GM15510 (cell line): Measurements from ENCODE around the gene MAGED1.

Source experiments
- POLR2A ChIP-seq: IDR thresholded peaks from 3 replicates; pipeline ENCODE4 v1.6.1; 2011; ENCODE audit warnings: borderline replicate concordance; ENCODE audit not compliant: insufficient read length; ENCODE audit errors: extremely low read depth

The MAGED1 gene, protein sequence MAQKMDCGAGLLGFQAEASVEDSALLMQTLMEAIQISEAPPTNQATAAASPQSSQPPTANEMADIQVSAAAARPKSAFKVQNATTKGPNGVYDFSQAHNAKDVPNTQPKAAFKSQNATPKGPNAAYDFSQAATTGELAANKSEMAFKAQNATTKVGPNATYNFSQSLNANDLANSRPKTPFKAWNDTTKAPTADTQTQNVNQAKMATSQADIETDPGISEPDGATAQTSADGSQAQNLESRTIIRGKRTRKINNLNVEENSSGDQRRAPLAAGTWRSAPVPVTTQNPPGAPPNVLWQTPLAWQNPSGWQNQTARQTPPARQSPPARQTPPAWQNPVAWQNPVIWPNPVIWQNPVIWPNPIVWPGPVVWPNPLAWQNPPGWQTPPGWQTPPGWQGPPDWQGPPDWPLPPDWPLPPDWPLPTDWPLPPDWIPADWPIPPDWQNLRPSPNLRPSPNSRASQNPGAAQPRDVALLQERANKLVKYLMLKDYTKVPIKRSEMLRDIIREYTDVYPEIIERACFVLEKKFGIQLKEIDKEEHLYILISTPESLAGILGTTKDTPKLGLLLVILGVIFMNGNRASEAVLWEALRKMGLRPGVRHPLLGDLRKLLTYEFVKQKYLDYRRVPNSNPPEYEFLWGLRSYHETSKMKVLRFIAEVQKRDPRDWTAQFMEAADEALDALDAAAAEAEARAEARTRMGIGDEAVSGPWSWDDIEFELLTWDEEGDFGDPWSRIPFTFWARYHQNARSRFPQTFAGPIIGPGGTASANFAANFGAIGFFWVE

DNA sequence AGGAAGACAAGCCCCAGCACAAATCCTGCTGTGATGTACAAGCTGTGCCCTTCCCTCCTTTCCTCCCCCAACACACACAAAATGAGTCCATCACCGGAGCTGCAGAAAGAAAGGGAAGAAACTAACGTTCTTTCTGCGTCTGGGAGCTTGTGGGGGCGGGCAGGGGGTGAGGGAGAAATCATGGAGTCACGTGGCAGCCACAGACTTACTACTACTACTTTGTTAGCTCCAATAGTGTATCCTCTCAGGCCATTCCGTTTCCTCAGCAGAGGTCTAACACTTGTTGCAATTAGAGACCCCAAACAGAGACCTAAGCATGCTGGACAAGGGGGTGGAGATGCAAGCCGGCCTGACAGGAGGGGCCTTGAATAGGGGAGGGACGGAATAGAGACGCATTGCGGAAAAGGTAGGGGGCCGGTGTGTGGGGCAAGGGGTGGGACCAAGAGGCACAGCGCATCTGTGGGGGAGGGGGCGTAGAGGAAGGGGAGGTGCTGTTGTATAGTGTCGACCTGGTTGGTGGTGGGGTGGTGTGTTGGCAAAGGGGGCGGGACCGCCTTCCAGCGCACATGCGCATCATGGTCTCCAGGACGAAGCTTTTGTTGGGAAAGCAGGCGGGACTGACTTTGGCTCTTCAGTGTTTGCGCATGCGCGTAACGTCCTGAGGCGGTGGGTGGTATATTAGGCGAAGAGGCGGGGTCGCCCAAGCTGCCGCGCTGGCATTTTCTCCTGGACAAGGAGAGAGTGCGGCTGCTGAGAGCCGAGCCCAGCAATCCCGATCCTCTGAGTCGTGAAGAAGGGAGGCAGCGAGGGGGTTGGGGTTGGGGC is at the start of gene MAGED1:
MAGED1 (plus strand) TSS at position 703 of the 825 bp plus-strand sequence. CDS start 682 bp downstream, outside the sequence.
- TF ChIP-seq POLR2A, result peak; percentile 55

DNA sequence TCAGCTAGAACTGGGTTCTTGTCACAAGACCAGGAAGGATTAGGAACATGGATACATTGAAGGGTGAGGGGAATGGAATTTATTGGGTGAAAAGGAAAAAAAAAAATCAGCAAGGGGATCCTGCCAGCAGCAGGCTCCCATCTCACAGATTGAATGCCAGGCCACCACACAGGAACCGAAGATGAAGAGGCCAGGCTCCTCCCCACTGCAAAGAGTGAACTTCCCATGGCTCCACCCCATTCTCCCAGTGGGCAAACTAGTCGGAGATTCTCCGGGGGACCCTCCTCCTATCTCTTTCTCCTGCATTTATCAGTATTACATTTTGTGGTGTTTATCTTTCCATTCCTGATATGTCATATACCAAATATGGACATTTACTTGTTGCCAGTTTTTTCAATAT is 46.0 kb upstream of the MAGED1 start:
- TF ChIP-seq POLR2A, result no peak

DNA sequence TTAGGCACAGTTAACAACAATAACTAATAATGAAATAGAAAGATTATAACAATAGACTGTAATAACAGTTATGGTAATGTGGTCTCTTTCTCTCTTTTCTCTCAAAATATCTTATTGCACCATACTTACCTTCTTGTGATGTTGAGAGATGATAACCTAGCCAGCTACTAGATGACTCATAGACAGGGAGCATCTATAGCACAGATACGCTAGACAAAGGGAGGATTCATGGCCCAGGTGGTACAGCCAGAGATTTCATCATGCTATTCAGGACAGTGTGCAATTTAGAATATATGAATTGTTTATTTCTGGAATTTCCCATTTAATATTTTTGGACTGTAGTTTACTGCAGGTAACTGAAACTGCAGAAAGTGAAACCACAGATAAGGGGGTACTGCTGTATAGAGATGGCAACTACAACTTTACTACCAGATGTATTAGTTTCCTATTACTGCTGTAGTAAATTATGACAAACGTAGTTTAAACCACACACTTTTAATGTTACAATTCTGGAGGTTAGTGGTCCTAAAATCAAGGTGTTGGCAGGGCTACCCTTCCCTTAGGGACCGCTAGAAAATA is 41.8 kb upstream of the MAGED1 start:
- no peak for TF ChIP-seq POLR2A

DNA sequence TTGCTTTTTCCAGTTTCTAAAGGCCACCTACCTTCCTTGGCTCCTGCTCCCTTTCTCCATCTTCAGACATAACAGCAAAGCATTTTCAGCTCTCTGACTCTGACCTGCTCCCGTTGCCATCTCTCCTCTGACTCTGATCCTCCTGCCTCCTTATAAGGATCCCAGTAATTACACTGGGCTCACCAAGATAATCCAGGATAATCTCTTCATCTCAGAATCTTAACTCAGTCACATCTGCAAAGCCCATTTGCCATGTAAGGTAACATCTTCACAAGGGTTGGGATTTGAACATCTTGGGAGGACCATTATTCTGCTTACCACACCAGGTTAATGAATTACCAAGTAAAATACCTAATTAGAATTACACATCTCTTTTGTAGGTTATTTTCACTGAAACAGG is 41.3 kb upstream of the MAGED1 start:
- TF ChIP-seq POLR2A, result no peak

DNA sequence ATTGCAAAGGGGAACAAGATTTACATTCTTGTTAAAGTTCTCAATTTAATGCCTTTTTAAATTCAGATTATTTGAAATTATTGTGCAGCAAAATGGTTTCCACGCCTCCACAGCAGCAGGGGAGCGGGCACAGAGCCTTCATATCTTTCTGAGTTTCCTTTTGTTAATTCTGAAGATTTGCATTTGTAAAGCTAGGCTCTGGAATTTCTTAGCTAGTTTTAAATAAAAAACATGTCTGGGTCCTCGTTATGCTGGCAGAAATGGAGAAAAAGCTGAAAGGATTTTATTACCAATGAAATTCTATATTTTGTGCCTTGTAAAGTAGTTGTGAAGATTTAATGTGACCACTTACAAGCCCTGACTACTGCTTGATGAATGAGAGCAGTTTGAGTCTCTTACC is 40.8 kb upstream of the MAGED1 start:
- TF ChIP-seq POLR2A, result no peak

DNA sequence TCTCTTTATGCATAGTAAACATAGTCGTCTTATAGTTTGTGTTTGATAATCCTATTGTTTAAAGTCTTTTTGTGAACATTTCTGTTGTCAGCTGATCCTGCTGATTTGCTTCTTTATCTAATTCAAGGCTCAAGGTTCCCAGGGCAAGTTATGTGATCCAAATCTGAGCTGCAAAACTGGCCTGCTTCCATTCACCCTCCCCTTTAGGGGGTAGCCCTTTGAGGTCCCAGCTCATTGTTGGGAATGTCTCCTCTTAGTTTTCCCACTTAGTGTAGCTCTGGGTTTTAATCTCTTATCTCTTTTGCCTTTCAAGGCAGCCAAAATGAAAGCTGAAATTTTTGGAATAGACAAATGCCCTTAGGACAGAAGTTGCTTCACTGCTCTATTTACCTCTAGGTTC is 40.2 kb upstream of the MAGED1 start:
- TF ChIP-seq POLR2A, result no peak

DNA sequence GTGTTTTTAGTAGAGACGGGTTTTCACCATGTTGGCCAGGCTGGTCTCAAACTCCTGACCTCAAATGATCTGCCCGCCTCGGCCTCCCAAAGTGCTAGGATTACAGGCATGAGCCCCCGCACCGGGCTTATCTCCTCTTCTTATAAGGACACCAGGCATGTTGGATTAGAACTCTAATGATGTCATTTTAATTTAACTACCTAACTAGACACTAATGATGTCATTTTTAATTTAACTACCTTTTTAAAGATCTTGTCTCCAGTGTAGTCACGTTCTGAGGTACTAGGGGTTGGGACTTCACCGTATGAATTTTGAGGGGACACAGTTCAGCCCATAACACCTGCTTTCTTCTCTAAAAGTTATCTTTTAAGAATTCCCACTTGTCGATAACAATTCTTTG is 37.7 kb upstream of the MAGED1 start:
- TF ChIP-seq POLR2A, result no peak

DNA sequence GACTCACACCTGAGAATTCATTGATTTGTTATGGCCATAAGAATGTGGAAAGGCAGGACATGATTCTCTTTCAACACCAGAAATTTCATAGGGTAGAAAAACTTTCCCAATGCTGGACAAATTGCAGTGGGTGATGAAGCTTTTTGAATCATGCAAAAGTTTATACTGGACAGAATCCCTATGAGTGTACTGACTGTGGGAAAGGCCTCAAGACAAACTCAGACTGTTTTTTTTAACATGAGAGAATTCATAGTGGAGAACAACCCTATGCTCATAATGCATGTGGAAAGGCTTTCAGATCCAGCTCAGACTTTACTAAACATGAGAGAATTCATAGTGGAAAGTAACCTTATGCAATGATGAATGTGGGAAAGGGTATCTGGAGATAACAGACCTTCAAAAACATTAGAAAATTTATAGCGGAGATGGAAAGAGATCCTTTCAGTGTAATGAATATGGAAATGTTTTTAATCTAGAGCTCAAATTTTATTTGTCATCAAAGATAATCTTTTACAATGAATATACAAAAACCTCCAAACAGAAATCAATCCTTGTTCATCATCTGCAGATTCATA is 36.2 kb upstream of the MAGED1 start:
- TF ChIP-seq POLR2A, result no peak

DNA sequence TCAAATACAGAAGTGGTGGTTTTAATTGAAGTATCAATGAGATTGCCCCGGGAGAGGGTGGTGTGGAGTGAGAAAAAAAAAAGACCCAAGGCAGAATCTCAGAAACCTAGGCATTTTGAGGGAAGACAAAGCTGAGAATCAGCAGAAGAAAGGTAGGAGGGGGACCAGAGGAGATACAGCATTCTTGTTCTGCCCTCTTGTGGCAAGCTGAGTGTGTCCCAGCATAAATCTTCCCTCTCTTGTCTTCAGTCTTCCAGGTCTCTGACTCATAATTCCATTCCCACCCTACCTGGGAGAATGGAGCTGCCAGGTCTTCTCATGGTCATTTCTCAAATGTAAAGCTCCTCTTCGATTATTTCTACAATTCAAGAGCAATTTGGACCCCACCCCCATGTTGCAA is 32.7 kb upstream of the MAGED1 start:
- TF ChIP-seq POLR2A, result no peak

DNA sequence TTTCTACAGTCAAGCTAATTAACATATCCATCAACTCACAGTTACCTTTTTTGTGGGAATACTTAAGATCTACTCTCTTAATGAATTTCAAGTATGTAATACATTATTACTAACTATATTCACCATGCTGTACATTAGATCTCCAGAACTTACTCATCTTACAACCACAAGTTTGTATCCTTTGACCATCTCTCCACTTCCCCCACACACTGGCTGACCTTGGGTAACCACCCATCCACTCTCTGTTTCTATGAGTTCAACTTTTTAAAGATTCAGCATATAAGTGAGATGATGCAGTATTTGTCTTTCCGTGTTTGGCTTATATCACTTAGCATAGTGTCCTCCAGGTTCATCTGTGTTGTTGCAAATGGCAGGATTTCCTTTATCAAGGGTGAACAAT is 30.5 kb upstream of the MAGED1 start:
- TF ChIP-seq POLR2A, result no peak

DNA sequence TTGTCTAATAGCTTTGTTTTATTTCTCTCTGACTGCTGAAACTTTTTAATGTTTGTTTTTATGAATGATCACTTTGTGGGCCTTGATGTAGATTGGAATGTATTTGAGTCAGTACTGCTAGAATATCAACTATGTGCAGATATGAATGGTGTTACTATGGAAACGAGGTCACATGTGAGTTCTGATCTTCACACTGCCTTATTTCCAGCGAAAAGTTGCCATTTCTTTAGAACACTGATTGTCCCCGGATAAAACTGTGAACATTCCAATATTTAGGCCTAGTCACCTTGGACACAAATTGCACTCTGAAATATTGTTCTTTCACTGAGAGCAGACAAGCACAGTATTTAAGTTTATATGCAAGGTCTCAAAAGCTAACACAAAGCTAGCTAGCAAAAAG is 27.2 kb upstream of the MAGED1 start:
- TF ChIP-seq POLR2A, result no peak

DNA sequence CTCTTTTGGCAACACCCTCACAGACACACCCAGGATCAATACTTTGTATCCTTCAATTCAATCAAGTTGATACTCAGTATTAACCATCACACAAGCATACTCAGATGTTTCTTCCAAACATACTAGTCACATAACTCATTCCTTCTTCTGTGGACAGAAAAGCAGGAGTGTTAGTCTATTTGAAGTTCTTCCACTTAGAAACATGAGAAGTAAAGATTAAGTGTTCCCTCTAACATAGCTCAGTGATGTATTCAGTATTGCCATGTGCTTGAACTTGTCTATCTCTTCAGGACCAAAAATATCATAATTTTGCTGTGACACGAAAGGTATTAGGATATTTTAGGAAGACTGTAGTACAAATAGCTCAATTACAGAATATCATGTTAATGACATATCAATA is 25.8 kb upstream of the MAGED1 start:
- no peak for TF ChIP-seq POLR2A

DNA sequence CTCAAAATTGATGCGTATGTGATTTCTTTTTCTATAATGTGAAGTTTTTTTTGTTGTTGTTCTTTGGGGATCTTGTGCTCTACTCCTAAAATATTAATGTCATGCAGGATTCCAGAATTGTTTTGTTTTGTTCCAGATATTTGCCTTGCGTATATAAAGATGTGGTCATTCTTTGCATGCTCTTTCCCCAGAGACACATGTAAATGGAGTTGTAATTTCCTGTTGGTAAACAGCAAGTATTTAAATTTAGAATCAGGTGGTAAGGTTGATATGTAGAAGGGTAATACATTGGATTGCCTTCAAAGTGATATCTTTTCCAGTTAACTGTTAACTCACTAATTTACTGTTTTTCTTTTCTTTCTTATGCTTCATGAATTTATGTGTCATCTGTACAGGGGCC is 23.1 kb upstream of the MAGED1 start:
- TF ChIP-seq POLR2A, result no peak

DNA sequence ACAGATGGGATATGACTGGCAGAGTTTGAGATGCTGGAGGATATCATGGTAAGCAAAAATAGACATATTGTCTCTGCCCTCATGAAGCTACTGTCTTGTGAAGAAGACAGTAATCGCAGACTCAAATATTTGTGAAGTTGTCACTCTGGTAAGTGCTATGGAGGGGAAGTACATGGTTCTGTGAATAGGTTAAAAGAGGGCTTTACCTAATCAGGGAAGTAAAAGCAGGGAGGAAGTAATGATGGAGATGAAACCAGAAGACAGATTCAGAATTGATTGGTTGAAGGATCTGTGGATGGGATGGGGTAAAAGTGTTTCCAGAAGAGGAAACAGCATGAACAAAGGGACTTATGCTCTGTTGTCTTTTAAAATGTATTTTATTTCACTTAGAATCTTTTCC is 19.3 kb upstream of the MAGED1 start:
- no peak for TF ChIP-seq POLR2A
